ENCODE data around the gene OR2T2. TPM values are rescaled to one million over a fixed set of nuclear protein-coding genes. Genes with fewer than 3 reads are reported as not detected.
"Not testable (repeated sequence)": the region's sequence is repeated elsewhere in the genome, so short reads cannot be mapped to it uniquely, and the experiment has no call there.

Gene OR2T2
- total RNA-seq, 1 donor from 2014 or later, result not detected

DNA sequence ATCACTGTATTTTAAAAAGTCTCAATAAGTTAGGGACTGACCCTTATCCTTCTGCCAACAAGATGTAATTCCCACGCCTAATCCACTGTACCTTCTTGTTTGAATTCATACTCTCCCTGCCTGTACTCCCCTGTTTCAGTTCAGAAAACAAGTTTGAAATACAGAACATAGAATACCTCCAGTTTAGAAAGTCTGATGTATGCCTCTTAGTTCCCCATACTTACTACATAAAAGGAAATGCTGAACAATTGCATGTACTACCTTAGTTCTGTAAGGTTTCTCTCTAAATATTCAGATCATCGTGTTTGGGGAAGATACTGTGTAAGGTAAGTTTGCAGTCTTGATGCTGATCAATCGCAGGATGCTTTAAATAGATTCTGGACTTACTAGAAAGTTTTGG, 9.1 kb upstream of the OR2T2 start:
- H3K36me3 Mint-ChIP-seq (ENCODE audit: low read depth); H3K9me3 Mint-ChIP-seq; H3K27me3 Mint-ChIP-seq (ENCODE audit: low read depth); H3K4me1 Mint-ChIP-seq (ENCODE audit: low read depth); H3K27ac Mint-ChIP-seq; DNase-seq (ENCODE audit: low spot score); H3K4me3 Mint-ChIP-seq (ENCODE audit: low read depth); intact Hi-C loops (cut with micrococcal nuclease): not testable (repeated sequence)

DNA sequence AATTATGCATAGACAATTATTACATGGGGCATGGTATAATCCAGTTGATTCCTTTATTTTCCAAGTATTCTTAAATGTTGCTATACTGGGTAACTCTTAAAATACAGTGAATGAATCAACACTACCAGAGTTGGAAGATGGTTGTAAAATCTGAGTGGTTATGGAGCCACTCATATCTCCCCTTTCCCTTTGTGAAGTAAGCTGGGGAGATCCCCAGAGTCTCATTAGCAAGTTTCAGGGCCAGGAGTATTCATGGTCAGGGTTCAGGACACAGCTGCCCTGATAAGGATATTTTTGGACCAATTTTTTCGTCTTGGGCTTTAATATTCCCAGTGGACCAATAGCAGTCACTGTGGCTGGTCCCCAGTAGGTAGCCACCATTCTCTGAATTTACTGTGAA, 6.8 kb upstream of the OR2T2 start:
- H3K36me3 Mint-ChIP-seq (ENCODE audit: low read depth); DNase-seq (ENCODE audit: low spot score); H3K27ac Mint-ChIP-seq; H3K4me3 Mint-ChIP-seq (ENCODE audit: low read depth); H3K27me3 Mint-ChIP-seq (ENCODE audit: low read depth); H3K4me1 Mint-ChIP-seq (ENCODE audit: low read depth); intact Hi-C loops (cut with micrococcal nuclease); H3K9me3 Mint-ChIP-seq: not testable (repeated sequence)

DNA sequence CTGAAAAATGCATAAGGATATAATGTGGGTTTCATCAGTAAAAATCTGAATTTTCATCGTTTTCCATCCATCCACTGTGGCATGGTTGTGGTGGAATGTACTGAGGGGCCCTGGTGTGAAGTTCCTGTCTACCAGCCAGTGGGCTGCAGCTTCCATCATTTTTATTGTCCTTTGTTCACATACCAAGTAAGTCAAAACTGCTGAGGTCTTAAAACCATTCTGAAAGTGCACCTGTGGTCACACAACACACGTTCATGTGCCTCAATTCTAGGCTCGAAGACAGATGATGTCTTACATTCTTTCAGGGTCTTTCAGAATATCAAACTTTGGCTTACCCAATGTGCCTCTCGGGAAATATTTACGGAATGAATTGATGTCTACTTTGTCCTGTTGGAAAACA, 6.2 kb upstream of the OR2T2 start:
- intact Hi-C loops (cut with micrococcal nuclease); H3K4me1 Mint-ChIP-seq (ENCODE audit: low read depth); H3K4me3 Mint-ChIP-seq (ENCODE audit: low read depth); H3K27ac Mint-ChIP-seq; H3K36me3 Mint-ChIP-seq (ENCODE audit: low read depth); H3K9me3 Mint-ChIP-seq; DNase-seq (ENCODE audit: low spot score); H3K27me3 Mint-ChIP-seq (ENCODE audit: low read depth): not testable (repeated sequence)

DNA sequence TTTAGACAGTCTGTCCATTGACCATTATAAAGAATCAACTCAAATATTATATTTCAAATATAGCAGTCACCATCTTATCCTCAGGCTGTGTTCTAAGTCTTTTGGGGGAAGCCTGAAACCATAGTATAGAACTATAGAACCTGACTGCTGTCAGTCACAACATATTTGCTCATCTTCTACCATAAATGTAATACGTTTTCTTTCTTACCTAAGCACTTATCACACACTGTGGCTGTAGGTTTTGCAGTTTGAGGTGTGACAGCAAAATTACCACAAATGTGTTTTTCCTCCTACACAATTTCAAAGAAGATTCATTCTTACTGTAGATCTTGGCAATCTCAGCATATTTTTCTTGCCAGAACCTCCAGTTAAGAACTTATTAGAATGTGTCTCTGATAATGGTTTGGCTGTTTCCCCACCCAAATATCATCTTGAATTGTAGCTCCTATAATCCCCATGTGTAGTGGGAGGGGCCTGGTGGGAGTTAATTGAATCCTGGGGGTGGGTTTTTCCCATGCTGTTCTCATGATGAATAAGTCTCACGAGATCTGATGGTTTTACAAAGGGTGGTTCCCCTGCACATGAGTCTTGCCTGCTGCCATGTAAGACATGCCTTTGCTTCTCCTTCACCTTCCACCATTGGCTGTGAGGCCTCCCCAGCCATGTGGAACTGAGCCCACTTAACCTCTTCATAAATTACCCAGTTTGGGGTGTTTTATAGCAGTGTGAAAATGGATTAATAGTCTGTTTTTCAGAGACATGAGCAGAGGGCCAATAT, 2.7 kb upstream of the OR2T2 start:
- H3K36me3 Mint-ChIP-seq (ENCODE audit: low read depth); intact Hi-C loops (cut with micrococcal nuclease); H3K9me3 Mint-ChIP-seq; H3K4me1 Mint-ChIP-seq (ENCODE audit: low read depth); DNase-seq (ENCODE audit: low spot score); H3K4me3 Mint-ChIP-seq (ENCODE audit: low read depth); H3K27me3 Mint-ChIP-seq (ENCODE audit: low read depth); H3K27ac Mint-ChIP-seq: not testable (repeated sequence)

DNA sequence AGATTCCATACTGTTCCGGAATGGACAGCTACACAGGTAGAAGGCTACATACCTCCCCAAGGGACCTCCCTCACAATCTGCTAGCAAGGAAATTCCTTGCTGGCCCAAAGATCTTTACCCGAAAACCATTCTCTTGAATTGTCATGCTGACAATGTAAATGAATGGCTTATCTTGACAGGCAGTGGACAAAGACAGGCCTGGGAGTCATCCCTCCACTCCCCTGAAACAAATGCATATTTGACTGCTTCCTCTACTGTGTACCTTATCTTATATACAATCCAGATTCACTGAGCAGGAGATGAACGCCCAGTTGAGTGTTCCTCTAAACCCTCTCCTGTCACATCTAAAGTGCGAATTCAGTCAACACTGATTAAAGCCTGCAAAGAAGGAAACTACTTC, 834 bp upstream of the OR2T2 start:
- DNase-seq (ENCODE audit: low spot score); H3K27me3 Mint-ChIP-seq (ENCODE audit: low read depth); intact Hi-C loops (cut with micrococcal nuclease): not testable (repeated sequence)

DNA sequence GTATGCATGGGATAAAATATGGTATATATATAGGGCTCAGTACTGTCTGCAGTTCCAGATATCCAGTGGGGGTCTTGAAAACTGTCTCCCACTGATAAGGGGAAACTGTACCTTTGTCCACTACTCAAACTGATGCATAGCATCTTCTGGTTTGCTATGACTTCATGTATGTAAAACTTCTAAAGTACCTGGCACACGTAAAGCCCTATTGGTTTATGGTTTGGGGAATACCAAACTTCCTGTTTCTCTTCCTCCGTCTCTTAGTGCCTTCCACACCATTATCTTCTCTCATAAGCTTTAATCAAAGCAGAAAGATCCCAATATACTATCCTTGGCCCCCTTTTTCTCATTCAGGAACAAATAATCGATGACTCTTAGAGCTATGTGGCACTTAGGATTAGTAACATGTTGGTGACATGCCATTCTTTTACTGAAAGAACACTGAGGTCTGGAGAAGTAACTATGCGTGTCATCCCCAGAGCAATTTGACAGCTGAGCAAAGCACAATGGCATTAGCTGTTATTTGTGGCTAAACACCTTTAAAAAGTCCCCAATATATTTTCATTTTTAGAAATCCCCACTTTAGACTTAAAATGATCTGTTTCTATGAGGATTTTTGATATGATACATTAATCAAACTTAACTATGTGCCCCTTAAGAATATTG, 3.1 kb downstream of the OR2T2 start:
- intact Hi-C loops (cut with micrococcal nuclease); H3K9me3 Mint-ChIP-seq; H3K4me3 Mint-ChIP-seq (ENCODE audit: low read depth); H3K27ac Mint-ChIP-seq; DNase-seq (ENCODE audit: low spot score); H3K27me3 Mint-ChIP-seq (ENCODE audit: low read depth); H3K4me1 Mint-ChIP-seq (ENCODE audit: low read depth); H3K36me3 Mint-ChIP-seq (ENCODE audit: low read depth): not testable (repeated sequence)

More for the DNA sequence above, 834 bp upstream of the OR2T2 start:
- not testable (repeated sequence) for H3K4me1 Mint-ChIP-seq (ENCODE audit: low read depth); H3K36me3 Mint-ChIP-seq (ENCODE audit: low read depth); H3K27ac Mint-ChIP-seq; H3K4me3 Mint-ChIP-seq (ENCODE audit: low read depth); H3K9me3 Mint-ChIP-seq

DNA sequence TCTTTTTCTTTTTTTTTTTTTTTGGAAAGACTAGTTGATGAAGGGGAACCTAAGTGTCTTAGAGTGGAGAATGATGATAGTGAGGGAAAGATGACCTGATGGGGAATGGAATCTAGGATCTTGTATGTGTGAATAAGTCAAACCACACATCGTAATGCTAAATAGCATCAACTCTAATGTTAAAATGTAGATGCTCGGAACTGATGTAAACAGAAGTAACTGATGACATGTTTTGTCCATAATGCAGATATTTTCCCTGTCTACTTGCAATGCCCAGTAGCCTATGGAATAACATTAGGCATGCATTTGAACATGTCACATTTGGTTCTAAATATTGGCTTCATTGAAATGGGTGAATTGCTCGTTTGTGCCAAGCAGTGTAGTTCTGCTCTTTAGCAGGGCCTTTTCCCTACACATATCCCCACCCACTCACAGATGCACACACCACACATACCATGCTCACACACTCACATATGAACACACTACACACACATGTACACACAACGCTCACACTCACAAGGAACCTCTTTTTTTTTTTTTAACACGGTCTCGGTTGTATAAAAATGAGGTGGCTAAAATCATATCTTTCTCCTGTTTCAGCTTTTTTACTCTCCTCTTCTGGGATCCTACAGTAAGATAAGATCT, 4.5 kb downstream of the OR2T2 start:
- H3K4me3 Mint-ChIP-seq (ENCODE audit: low read depth); intact Hi-C loops (cut with micrococcal nuclease); H3K4me1 Mint-ChIP-seq (ENCODE audit: low read depth); H3K27ac Mint-ChIP-seq; H3K36me3 Mint-ChIP-seq (ENCODE audit: low read depth); H3K27me3 Mint-ChIP-seq (ENCODE audit: low read depth); DNase-seq (ENCODE audit: low spot score); H3K9me3 Mint-ChIP-seq: not testable (repeated sequence)

DNA sequence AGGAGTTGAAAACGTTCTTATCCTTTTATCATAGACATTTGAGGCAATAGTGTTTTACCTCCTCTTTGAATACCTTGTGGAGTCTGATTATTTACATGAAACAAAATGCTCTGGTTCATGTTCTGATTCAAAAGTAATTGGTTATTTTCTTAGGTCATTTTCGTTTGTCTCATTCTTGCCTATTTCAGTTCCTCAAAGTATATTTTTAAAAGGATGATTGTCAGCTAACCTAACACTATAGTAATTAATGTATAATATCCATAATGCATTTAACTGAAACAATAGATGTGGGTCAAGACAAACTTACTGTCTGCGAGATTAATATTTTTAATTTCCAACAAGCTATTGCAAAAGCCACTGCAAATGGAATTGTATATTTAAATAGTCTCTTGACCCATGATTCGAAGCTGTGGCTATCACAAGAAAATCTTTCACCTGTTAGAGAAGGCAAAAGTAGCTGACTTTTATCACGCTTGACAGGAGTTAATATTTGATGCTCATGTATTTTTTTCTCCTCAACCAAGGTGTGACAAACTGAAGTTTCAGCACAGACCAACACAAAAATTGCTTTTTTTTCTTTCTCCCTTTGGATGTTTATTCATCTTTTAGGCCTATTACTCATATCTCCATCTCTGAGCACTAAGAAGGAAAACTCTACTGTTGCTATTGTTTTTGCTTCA, 5.2 kb downstream of the OR2T2 start:
- H3K27ac Mint-ChIP-seq; H3K4me1 Mint-ChIP-seq (ENCODE audit: low read depth); H3K36me3 Mint-ChIP-seq (ENCODE audit: low read depth); H3K27me3 Mint-ChIP-seq (ENCODE audit: low read depth); H3K9me3 Mint-ChIP-seq; H3K4me3 Mint-ChIP-seq (ENCODE audit: low read depth); DNase-seq (ENCODE audit: low spot score); intact Hi-C loops (cut with micrococcal nuclease): not testable (repeated sequence)

DNA sequence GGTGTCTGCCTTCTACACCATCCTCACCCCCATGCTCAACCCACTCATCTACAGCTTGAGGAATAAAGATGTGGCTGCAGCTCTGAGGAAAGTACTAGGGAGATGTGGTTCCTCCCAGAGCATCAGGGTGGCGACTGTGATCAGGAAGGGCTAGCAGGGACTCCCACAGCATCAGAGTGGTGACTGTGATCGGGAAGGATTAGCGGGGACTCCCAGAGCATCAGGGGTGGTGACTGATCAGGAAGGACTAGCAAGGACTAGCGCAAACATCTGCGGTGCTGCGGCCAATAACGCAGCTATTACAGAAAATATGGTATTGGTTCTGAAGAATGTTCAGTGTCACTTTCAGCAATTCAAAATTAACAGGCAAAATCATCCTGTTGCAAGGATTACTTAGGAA, 8.2 kb downstream of the OR2T2 start:
- not testable (repeated sequence) for H3K27me3 Mint-ChIP-seq (ENCODE audit: low read depth)

DNA sequence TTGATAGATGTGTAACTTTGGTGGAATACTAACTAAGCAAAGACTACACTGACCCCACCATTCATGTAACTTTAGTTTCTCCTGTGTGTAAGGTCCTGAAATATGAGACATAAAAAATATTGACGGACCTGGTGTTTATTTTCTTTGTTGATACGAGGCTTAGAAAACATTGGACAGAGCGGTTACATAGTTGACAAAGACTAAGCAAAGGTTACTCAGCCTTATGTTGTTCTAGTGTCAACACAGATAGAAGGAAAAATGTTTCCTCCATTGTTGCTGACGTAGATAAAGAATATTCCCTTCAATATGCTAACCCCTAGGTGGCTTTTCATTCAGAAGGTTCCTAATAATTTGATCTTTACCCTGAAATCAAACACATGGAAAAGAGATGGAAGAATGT, 9.6 kb downstream of the OR2T2 start:
- H3K27ac Mint-ChIP-seq; H3K9me3 Mint-ChIP-seq; H3K36me3 Mint-ChIP-seq (ENCODE audit: low read depth); intact Hi-C loops (cut with micrococcal nuclease); DNase-seq (ENCODE audit: low spot score); H3K27me3 Mint-ChIP-seq (ENCODE audit: low read depth); H3K4me3 Mint-ChIP-seq (ENCODE audit: low read depth); H3K4me1 Mint-ChIP-seq (ENCODE audit: low read depth): not testable (repeated sequence)

More for the DNA sequence above, 8.2 kb downstream of the OR2T2 start:
- H3K4me3 Mint-ChIP-seq (ENCODE audit: low read depth); intact Hi-C loops (cut with micrococcal nuclease); H3K4me1 Mint-ChIP-seq (ENCODE audit: low read depth); DNase-seq (ENCODE audit: low spot score); H3K27ac Mint-ChIP-seq; H3K36me3 Mint-ChIP-seq (ENCODE audit: low read depth); H3K9me3 Mint-ChIP-seq: not testable (repeated sequence)

DNA sequence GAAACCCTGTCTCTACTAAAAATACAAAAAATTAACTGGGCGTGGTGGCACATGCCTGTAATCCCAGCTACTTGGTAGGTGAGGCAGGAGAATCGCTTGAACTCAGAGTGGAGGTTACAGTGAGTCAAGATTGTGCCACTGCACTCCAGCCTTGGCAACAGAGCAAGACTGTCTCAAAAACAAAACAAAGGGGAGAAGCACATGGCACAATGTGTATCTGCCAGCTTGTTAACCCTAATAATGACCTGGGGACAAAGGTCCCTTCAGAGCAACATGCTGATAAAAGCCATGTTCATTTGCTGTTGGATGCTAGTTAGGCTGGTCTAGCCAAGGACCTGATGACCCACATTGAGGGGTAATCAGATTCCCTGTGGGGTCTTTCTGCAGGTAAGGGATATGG, 11.2 kb downstream of the OR2T2 start:
- H3K9me3 Mint-ChIP-seq; H3K27me3 Mint-ChIP-seq (ENCODE audit: low read depth); H3K27ac Mint-ChIP-seq; H3K4me1 Mint-ChIP-seq (ENCODE audit: low read depth); intact Hi-C loops (cut with micrococcal nuclease); DNase-seq (ENCODE audit: low spot score); H3K4me3 Mint-ChIP-seq (ENCODE audit: low read depth); H3K36me3 Mint-ChIP-seq (ENCODE audit: low read depth): not testable (repeated sequence)

DNA sequence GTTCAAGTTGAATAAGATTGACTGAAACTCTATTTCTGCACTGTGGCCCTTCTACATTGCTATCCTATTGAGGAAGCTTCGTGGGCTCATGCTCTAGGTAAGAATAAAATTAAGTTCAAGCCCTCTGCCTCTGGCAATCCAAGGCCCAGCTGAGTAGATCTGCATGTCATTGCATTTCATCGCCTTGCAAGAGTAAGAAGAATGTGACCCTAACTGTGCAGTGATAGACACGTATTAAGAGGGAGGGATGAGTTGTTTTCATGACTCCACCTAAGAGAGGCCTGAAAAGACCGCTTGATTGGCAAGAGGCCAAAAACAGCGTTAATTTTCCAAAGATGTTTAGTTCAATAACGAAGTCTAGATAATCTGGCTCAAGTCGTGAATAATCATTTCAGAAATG, 13.7 kb downstream of the OR2T2 start:
- DNase-seq (ENCODE audit: low spot score); H3K9me3 Mint-ChIP-seq; H3K4me3 Mint-ChIP-seq (ENCODE audit: low read depth); intact Hi-C loops (cut with micrococcal nuclease); H3K4me1 Mint-ChIP-seq (ENCODE audit: low read depth); H3K27ac Mint-ChIP-seq; H3K27me3 Mint-ChIP-seq (ENCODE audit: low read depth); H3K36me3 Mint-ChIP-seq (ENCODE audit: low read depth): not testable (repeated sequence)

DNA sequence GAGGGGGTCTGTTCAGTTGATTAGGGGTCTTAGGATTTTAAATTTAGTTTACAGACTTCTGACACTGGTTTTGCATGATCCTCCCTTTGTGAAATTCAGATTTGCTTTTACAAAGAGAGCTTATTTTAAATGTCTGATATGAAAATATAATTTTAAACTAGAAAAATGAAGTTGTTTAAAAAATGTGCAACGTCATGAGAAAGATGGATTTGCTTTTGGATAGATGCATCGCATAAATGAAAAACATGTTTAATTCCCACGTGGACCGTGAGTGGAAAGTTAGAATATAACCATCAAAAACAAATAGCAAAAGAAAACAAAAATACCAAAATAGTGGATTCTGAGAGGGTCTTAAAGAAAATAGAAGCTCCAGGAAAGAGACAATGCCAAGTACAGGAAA, 25.7 kb downstream of the OR2T2 start:
- intact Hi-C loops (cut with micrococcal nuclease), result no loop called here
- Mint-ChIP-seq H3K27me3 (ENCODE audit: low read depth) (peaks cover 12% of the 10 kb centered on the region), H3K36me3 (ENCODE audit: low read depth) (no peaks in the 10 kb centered on the region), H3K4me1 (ENCODE audit: low read depth) (no peaks in the 10 kb centered on the region), H3K9me3 (no peaks in the 10 kb centered on the region), H3K27ac (no peak overlapping the region), H3K4me3 (ENCODE audit: low read depth) (no peak overlapping the region)
- DNase-seq (ENCODE audit: low spot score), result no peak

All from activated T-helper 2 cell treated with anti-CD3 and anti-CD28 coated beads, Interferon-gamma antibody, Interleukin-2, Interleukin-4, amounts not matched to agents 10 μg/mL and 5 μg/mL and 100 μg/mL, durations not matched to agents 14 hours and 24 hours and 36 hours (primary cell).